Astrocyte of the hippocampus (primary cell): ENCODE measurements around the gene ABHD6.
"Not testable (repeated sequence)": the region's sequence is repeated elsewhere in the genome, so short reads cannot be mapped to it uniquely, and the experiment has no call there.

Experiments
- DNase-seq: peaks from one replicate; pipeline ENCODE4 v3.0.0; 2011; ENCODE audit warnings: low read depth, low spot score

Gene ABHD6

DNA sequence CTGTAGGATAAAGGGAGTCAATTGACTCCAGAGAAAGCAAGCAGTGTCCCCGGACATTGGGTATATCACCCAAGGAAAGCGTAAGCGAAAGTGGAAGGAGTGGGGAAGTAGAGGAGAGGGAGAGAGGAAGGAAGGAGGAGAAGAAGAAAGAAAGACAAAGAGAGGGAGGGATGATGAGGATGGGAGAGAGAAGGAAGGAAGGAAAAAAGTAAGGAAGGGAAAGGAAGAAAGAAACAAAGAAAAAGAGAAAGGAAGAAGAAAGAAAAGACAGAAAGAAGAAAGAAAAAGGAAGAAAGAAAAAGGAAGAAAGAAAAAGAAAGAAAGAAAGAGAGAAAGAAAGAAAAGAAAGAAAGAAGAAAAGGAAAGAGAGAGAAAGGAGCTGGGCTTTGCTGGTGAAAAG, 27.7 kb upstream of the ABHD6 start:
- DNase-seq: no peak

DNA sequence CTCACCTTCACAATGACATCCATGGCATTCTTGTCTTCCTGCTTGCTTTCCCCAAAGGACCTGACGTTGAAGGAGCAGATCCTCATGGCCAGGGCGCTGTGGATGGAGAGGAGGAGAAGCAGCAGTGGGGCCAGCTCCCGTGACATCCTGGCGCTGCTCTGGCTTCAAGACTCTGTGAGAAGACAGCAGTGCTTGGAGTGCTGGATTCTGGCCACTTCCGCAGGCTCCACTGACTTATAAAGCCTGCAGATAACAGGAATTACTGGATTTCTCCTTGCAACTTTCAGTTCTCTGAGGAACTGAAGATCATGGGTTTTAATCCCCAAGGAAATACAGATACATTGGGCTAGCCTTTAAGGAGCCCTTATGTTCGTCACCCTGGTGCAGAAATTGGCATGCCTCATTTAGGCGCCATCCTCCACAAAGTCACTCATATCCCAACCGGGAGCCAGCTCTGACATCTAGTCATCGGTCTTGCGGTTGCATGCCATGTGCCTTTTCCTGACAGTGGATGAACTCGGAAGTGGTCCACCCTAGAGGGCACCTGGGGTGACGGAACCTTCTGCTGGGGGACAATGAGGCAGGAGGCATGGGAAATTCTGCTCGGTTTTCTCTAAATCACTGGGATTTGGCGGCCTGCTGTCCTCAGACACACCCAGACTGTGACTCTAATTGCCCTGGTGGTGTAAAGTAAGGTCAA, 26.7 kb upstream of the ABHD6 start, which contains the start of gene DNASE1L3:
Gene DNASE1L3 (minus strand): TSS at position 212 of the 700 bp plus-strand sequence. CDS start 66 bp downstream, at position 146.
- DNase-seq: no peak

GRCh38 chr3:58214484-58215316, 22.9 kb upstream of the ABHD6 start:
- DNase-seq: no peak

GRCh38 chr3:58215317-58216025, 22.1 kb upstream of the ABHD6 start:
- DNase-seq: no peak

GRCh38 chr3:58216496-58217195, 20.9 kb upstream of the ABHD6 start:
- DNase-seq: no peak

DNA sequence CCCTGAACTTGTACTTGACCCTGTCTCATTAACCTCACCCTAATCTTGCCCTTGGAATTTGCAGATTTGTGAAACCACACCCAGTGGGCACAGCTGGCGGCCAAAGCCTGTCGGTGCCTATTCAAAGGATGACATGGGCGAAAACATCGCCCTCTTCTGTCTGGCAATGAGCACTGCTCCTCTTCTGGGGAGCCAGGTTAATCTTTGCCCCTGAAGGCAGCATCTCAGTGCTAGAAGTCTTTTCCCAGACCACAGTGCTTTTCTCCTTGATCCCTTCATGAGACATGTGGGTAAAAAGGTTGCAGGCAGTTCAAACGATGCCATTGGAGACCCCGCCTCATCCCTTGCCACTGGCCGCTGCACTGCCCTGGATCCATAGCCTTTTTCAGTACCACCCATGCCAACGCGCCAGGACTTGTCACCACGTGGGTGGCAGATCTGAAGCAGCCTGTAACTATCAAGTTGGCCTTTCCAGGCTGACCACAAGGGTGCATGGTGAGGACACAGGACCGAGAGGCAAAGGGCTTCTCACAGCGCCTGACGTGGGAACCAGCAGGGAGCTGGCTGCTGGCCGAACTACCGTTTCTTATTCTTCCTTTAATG, 20.3 kb upstream of the ABHD6 start:
- DNase-seq: peak; percentile 80

GRCh38 chr3:58218904-58219303, 18.7 kb upstream of the ABHD6 start:
- DNase-seq: no peak

- DNase-seq: no peak
These were observed 15.3 kb upstream of the ABHD6 start for GRCh38 chr3:58222161-58222724.

GRCh38 chr3:58223855-58224254, 13.7 kb upstream of the ABHD6 start:
- DNase-seq: no peak

GRCh38 chr3:58227933-58228332, 9.7 kb upstream of the ABHD6 start:
- not testable (repeated sequence) for DNase-seq

- DNase-seq: no peak
These were observed 6.6 kb upstream of the ABHD6 start for GRCh38 chr3:58230876-58231552.

- DNase-seq: no peak
These were observed 5.9 kb upstream of the ABHD6 start for GRCh38 chr3:58231666-58232065.

DNA sequence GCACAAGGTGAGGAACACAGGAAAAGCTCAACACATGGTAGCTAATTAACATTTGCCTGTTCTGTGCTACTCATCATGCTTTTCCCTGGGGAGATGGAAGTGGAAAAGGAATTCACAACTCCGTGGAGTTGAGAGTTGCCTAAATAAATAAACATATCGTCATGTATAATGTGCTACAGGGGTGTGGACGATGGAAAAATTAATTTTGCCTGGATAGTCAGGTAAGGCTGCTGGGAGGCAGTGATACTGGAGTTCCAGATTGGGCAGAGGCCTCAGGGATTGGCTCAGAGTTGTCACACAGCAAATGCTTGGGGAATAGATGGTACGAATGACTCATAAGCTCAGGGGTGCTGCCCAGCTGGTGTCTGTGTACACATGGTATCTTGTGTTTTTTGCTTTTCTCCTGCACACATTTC, 3.1 kb upstream of the ABHD6 start:
- DNase-seq: peak; percentile 26

DNA sequence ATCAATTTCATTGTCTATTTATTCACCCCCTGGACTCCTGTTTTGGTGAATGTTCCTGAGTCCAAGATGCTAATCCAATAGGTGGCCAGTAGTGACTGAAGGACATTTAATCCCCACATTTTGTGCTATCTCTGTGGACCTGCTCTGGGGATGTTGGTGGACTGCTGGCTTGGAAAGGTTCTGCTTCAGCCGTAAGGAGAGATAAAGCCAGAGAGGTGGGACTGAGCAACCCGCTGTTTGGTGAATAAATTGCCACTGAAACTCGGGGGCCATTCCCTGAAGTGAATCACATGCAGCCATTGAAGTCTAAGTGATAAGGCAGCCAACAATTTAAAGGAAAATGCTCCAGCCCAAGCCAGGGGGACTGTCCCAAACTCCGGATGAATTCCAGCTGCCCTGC, 1.6 kb upstream of the ABHD6 start:
- no peak for DNase-seq

- DNase-seq: no peak
These were observed 910 bp upstream of the ABHD6 start for GRCh38 chr3:58236527-58237237.

GRCh38 chr3:58237941-58238681, 519 bp downstream of the ABHD6 start:
- peak; percentile 37 for DNase-seq

GRCh38 chr3:58238830-58239229, 1.2 kb downstream of the ABHD6 start:
- DNase-seq: no peak

DNA sequence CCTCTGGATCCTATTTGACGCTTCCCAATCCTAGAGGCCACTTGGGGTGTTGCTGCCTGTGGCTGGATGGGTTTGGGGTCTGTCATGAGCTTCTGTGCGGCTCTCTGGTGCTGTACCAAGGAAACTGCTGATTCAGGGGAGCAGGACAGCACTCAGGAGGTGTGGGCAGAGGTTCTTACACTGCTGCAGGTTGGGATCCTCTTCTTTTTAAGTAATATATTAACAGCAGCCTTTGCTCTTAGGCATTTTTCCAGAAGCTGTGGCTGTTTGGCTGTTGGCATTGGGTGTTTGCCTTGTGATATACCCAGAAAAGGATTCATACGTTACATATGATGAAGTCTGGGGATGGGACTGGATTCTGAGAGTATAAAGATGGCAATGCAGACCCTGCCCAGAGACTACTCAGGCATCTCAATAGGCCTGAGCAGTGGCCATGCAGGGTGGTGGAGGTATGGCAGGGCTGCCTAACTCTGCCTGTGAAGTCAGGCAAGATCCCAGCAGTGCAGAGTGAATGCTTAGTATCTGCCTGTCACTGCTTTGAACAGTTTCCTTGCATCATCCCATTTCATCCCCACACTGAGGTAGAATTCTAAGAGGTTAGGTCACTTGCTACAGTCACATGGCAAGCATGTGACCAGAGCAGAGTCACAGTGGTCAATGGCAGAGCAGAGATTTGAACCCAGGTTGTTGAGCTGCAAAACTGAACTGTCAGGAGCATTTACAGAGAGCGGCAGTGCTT, 3.9 kb downstream of the ABHD6 start:
- DNase-seq: no peak
